HG02973 (cell line): ENCODE measurements around the gene CXXC5.
"Not testable (repeated sequence)": the region's sequence is repeated elsewhere in the genome, so short reads cannot be mapped to it uniquely, and the experiment has no call there.

Source experiments
- ATAC-seq: cut with Tn5 transposase; IDR thresholded peaks from one replicate; pipeline ENCODE4 v1.9.1; 2021; ENCODE audit warnings: moderate library complexity; ENCODE audit not compliant: unreplicated experiment

The CXXC5 gene

DNA sequence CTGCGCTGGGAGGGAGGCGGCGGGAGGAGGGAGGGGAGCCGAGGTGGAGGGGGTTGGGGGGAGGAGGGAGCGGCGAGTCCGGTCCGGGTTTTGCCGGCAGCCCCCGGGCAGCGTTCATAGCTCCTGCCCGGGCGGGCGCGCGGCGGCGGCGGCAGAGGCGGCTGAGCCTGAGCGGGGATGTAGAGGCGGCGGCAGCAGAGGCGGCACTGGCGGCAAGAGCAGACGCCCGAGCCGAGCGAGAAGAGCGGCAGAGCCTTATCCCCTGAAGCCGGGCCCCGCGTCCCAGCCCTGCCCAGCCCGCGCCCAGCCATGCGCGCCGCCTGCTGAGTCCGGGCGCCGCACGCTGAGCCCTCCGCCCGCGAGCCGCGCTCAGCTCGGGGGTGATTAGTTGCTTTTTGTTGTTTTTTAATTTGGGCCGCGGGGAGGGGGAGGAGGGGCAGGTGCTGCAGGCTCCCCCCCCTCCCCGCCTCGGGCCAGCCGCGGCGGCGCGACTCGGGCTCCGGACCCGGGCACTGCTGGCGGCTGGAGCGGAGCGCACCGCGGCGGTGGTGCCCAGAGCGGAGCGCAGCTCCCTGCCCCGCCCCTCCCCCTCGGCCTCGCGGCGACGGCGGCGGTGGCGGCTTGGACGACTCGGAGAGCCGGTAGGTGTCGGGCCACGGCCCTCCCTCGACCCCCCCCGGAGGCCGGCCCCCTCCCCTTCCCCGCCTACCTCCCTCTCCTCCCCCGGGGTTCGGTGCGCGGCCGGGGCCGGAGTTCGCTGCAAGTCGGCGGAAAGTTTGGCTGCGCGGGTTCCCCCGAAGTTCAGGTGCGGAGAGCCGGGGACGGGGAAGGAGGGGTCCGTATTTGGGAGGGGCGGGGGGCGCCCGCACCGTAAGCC is at the start of gene CXXC5:
CXXC5 (plus strand) TSS at position 145 of the 877 bp plus-strand sequence. CDS start 32,175 bp downstream, outside the sequence.
- ATAC-seq = peak; percentile 17

DNA sequence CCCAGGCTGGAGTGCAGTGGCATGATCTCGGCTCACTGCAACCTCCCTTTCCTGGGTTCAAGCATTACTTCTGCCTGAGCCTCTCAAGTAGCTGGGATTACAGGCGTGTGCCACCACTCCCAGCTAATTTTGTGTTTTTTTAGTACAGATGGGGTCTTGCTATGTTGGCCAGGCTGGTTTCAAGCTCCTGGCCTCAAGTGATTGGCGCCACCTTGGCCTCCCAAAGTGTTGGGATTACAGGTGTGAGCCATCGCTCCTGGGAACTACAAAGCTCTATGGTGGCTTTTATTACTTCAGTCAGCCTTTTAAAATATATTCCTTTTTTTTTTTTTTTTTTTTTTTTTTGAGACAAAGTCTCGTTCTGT is 49.6 kb upstream of the CXXC5 start:
- not testable (repeated sequence) for ATAC-seq

DNA sequence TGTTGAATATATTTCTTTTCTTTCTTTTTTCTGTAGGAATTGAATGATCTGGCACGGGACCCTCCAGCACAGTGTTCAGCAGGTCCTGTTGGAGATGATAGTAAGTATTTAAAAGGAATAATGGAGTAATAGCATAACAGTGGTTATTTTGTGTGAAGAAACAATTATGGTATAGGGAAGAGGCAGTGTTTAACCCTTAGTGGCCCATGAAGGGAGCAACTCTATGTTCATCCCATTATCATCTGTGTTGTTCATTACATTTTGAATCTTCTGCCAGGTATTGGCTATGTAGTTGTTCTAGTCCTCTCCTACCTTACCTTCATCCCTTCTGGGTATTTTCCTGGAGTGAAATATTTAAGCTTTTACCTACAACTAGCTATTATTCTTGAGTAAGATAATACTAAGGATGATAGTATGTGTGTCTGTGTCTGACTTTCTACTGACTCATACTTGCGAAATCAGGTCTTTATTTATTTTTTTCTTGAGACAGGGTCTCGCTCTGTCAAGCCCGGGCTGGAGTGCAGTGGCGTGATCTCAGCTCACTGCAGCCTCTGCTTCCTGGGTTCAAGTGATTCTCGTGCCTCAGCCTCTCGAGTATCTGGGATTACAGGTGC is 47.7 kb upstream of the CXXC5 start:
- no peak for ATAC-seq

DNA sequence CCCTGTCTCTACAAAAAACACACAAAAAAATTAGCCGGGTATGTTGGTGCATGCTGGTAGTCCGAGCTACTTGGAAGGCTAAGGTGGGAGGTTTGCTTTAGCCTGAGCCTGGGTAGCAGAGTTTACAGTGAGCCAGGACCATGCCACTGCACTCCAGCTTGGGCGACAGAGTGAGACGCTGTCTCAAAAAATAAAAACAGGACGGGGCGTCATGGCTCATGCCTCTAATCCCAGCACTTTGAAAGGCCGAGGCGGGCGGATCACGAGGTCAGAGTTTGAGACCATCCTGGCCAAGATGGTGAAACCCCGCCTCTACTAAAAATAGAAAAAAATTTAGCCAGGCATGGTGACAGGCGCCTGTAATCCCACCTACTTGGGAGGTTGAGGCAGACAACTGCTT is 46.7 kb upstream of the CXXC5 start:
- no peak for ATAC-seq

DNA sequence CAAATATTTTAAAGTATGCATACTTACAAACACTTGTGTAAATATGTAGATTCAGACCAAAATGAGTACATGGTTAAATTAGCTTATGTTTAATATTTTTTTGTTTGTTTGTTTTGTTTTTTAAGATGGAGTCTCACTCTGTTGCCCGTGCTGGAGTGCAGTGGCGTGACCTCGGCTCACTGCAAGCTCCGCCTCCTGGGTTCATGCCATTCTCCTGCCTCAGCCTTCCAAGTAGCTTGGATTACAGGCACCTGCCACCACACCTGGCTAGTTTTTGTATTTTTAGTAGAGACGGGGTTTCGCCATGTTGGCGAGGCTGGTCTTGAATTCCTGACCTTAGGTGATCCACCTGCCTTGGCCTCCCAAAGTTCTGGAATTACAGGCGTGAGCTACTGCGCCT is 46.2 kb upstream of the CXXC5 start:
- not testable (repeated sequence) for ATAC-seq

DNA sequence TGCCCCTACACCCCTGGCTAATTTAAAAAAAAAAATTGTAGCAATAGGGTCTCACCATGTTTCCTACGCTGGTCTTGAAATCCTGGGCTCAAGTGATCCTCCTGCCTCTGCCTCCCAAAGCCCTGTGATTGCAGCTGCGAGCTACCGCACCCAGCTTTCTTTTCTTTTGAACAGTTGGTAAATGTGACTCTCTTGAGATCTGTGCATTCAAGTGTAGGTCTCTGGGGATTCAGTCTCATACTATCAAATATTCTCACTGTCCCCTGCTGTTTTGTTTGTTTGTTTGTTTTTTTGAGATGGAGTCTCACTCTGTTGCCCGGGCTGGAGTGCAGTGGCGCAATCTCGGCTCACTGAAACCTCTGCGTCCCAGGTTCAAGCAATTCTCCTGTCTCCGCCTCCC is 42.3 kb upstream of the CXXC5 start:
- no peak for ATAC-seq

DNA sequence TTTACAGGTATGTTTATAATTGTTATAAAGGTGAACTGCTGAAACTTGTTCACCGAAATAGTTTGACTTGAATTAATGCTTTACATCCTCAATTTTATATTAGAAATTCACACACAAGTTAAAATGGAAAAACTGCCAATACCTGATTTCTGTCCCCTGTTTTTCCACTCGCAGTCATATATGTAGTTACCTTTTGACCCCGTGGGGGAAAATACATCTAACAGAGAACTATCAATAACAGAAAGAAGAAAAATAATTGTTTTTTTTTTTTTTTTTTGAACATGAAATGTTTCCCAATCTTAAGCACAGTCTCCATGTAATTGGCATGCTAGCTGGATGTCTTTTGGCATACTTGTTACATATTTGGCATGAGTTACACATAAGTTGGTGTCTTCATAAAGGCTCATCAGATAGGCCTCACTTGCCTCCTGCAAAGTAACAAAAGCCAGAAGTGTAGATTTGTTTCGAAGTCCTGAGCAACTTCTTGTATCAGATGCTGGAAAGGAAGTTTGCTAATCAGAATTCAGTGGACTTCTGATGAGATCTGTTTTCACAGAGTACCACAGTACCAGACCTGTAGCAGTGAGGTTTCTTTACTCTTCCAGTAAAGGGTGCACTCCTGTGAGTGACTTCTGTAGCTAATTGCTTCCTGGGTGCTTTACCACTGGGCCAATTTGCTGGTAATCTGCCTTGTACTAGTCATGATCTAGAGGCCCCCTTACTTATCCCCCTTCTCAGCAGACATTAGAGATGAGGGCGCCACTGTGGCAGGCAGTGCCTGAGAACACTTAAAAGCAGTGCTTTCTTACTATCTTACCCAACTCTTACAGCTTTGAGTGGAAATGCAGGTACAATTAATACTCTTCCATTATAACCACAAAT is 36.2 kb upstream of the CXXC5 start:
- no peak for ATAC-seq

DNA sequence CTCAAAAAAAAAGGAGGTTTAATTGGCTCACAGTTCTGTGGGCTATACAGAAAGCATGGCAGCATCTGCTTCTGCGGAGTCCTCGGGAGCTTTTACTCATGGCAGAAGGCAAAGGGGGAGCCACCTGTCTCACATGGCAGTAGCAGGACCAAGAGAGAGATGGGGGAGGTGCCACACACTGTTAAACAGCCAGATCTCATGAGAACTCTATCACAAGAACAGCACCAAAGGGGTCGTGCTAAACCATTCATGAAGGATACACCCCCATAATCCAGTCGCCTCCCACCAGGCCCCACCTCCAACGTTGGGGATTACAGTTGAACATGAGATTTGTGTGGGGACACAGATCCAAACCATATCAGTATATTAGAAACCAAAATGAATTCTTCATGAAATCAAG is 28.3 kb upstream of the CXXC5 start:
- ATAC-seq = no peak

DNA sequence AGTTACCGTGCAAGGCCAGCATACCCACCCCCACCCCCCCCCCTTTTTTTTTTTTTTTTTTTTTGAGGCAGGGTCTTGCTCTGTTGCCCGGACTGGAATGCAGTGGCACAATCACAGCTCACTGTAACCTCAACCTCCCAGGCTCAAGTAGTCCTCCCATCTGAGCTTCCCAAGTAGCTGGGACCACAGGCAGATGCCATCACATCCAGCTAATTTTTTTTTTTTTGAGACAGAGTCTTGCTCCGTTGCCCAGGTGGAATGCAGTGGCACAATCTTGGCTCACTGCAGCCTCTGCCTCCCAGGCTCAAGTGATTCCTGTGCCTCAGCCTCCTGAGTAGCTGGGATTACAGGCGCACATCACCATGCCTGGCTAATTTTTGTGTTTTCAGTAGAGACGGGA is 22.8 kb upstream of the CXXC5 start:
- ATAC-seq = not testable (repeated sequence)

DNA sequence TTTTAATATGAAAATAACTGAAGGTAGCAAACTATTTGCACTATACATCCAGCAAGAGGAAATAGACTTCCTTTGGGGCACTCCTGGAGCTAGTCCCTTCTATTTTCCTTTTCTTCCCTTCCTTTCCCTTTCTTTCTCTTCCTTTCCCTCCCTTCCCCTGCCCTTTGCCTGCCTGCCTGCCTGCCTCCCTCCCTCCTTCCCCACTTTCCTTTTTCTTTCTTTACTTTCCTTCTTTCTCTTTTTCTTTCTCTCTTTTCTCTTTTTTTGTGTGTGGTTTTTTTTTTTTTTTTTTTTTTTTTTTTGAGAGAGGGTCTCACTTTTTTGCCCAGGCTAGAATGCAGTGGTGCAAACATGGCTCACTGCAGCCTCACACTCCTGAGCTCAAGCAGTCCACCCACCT is 17.3 kb upstream of the CXXC5 start:
- no peak for ATAC-seq

DNA sequence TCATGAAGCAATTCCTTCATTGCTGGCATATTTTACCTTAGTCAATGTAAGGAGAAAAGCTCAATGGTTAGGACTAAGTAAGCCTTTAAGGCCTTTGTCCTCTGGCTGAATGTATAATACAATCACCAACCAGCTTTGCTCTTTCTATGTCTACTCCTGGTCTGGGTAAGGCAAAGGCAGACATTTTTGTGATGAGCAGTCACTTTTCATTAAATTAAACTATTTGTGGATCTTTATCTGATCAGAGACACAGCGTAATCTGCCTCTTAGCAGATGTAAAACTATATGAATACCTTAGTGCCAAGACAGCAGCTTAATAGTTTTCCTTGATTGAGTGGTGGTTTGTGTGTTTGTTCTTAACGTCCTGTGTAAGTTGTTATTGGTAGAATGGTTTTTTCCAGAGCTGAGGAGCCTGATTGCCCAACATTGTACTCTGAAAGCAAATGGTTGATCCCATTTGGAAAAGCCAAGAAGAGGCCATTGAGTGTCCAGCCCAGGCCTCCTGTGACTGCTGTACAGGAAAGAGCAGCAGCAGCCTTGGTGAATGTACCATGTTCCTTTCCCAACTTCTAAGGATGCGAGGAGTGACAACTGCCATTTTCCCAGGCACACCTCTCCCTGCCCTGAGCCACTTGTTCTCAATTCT is 16.5 kb upstream of the CXXC5 start:
- ATAC-seq = no peak

DNA sequence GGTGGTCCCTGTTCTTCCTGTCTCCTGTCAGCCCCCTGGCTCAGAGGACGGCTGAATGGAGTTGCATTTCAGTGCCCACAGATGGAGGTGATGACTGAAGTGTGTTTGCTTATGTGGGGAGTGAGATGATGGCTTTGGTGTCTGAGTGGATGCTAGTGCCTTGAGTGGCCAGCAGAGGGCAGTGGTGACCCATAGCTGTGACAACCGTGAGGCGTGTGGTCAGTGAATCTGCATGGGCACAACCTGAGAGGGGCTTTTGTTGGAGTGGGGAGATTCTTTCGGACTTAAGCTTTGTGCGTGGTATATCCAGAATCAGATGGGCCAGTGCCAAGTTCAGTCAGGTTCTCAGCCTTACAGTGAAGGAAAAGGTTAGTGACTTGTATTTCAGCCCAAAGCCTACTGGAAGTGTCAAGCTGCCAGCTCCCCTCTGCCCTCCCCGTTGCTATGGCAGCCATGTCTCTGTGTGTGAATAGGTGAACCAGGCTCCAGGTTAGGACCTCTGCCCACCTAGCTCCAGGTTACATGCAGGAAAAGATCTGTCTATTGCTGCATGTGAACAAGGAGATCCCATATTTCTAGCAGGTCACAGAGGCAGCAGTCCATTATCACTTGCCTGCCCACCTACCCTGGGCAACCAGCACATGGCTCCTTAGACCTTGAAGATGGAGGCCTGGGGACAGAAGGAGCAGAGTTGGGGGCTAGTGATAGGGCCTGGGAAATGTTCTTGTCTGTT is 14.7 kb upstream of the CXXC5 start:
- ATAC-seq = peak; percentile 19

DNA sequence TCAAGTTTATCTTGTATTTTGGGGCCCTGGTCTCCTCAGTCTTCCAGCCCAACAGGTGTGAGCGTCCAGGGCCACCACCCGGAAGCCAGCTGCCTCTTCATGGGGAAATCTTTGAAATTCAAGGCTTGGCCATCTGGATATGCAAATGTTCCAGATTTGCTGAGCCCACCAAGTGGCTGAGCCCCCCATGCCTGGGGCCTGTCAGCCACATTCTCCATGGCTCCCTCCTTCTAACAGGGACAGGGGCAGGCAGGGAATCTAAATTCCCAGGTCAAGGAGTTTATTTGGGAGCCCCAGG is 14.2 kb upstream of the CXXC5 start:
- ATAC-seq = no peak

DNA sequence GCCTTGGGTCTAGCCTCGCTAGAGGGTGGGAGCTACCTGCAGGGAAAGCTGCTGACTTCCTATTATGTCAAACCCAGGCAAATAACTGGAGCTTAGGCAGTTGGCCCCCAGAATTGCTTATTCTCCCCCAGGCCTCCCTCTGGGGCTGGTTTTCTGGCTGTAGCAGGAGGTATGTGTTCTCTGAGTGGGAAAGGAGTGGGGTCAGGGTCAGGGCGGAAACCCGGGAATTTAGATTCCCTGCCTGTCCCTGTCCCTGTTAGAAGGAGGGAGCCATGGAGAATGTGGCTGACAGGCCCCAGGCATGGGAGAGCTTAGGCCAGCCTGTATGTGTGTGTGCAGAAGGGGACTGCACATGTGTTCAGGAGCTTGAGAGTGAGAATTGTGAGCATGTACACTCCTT is 13.6 kb upstream of the CXXC5 start:
- no peak for ATAC-seq

DNA sequence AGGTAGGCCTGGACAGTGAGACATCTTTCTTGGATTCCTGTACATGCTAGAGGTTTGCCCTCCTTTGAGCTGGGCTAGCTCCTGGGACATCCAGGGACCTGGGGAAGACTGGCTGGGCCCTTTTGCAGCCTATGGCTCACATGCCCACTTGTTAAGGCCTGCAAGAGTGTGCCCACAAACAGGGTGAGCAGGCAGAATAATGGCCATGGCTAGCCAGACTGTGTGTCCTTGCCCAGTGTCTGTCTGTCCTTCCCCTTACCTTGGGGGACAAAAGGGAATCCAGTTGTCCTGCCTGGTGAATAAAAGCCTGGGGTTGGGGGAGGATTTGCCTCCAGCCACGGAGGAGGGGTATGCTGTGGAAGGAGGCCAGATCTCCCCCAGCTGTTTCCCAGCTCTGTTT is 13.0 kb upstream of the CXXC5 start:
- no peak for ATAC-seq

DNA sequence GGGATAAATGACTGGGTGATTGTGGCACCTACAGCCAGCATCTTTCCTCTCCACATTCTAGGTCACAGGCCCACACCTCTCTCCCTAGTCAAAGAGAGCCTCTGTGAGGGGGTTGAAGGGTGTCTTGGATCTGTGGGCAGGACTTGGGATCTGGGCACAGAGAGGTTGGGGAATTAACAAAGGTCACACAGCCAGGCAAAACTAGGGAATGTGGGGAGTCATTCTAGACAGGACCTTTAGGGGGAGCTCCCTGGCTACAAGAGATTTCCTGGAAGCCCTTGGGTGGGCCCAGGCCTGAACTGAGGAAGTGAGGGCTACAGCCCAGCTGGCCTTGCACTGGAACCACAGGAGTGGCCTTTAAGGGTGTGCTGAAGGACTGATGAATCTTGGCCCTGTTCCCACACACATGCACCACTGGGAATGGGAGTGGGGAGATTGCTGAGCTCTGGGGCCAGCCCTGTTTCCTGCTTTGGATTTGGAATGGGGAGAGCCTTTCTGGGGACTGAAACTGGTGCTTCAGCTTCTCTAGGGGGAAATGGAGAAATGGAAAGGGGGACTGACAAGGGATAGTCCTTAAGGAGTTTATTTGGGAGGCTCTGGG is 12.4 kb upstream of the CXXC5 start:
- ATAC-seq = no peak

DNA sequence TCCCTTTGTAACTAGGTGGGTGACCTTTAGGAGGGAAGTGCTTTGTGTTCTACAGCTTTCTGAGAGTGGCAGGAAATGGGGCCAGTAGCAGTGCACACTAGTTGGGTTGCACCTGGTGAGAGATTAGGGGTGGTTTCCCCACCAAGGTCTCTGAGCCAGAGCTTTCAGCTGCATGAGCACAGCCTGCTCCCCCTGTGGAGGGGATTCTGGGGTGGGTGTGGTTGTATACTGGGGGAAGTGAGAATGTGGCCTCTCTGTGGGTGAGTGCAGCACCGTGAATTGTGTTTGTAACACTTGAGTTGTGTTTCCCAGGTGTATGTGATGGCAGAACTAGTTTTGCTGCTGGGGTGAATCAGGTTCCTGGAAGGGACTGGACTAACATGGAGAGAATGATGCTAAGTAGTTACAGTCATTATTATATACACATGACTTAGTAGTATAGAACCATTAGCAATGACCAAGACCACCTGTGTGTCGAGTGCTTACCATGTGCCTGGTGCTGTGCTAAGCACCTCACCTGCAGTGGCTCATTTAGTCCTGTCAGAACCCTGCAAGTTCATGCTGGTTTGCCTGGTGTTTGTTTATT is 11.8 kb upstream of the CXXC5 start:
- ATAC-seq = peak; percentile 65

DNA sequence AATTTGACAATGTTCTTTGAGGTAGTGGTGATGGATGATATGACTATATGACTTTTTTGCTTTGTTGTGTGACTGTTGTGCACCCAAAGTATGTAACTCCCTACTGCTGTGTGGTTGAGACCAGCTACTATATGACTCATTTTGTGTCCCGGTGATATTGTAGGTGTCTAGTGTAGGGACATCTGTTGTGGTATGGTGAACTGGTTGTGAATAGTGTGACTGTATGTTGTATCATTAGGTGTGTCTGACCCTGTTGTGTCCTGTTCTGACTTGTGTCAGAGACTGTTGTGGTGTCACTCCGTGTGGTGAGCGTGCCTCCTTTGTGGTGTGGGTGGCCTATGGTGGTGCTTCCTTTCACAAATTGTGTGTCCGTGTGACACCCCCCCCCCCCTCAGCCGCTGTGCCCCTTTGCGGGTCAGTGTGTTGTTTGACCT is 11.2 kb upstream of the CXXC5 start:
- peak; percentile 24 for ATAC-seq

DNA sequence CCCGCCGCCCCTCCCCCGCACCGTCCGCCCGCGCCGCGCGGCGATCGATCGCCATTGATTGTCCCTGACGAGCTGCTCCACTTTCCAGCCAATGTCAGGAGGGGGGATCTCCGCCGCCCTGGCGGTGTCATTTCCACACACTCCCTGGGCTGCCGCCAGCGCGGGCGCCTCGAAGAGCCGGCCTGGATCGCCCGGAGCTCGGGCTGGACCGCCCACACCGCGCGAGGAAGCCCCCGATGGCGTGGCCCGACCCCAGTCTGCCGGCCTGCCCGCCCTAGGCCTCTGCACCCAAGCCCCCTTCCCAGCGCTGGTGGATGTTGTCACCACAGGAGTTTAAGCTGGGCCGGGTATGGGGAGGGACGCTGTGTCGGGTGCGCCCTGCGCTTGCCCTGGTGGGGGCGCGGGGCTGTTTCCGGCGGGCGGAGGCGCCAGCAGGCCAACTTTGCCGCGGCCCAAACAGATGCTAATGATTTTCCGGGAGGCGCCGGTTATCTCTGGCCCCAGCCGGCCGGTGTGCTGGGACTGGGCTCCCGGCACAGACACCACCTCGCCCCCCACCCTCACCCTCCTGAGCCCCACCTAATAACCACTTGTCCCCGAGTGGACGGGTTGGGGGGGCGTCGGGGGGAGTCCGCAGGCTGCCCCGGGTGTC is 10.6 kb upstream of the CXXC5 start:
- ATAC-seq = peak; percentile 17
